Endothelial cell of umbilical vein (primary cell): ENCODE results near the gene NDUFAF2. TPM values are rescaled to one million over a fixed set of nuclear protein-coding genes. Genes with fewer than 3 reads are reported as not detected.

Source experiments
- BruUV-seq: library from RNA; stranded (reverse); fragments of 400-500 nt; replicated peaks from 2 replicates; lab custom pipeline; 2021; lab: Mats Ljungman, UMichigan
- CTCF ChIA-PET: fragments of 300-600, 350-600 bp; sonication (Branson Sonifier 250); formaldehyde crosslinking; loops from one replicate; lab custom pipeline; 2021; ENCODE audit warnings: antibody characterized with exemption, inconsistent platforms; lab: Charles Lee
- POLR2A ChIA-PET: fragments of 300-600, 350-600 bp; sonication (Branson Sonifier 250); formaldehyde crosslinking; loops from one replicate; lab custom pipeline; 2021; ENCODE audit warnings: antibody characterized with exemption, inconsistent platforms; lab: Charles Lee
- DNase-seq: peaks from one replicate; pipeline ENCODE4 v3.0.0-alpha.2; 2011; ENCODE audit warnings: low read depth, low spot score
- FAIRE-seq: peaks from 2 replicates; lab custom pipeline; 2011; peaks lifted over from hg19 to GRCh38; lab: Jason Lieb, UNC
- H2AFZ ChIP-seq: 2 replicates; pipeline ENCODE4 v1.6.0; 2012; ENCODE audit warnings: low read depth, low read length, control low read depth, inconsistent platforms
- H3K27ac ChIP-seq: 2 replicates; pipeline ENCODE4 v1.5.1; 2011; ENCODE audit warnings: low read depth, mild to moderate bottlenecking, control low read depth, low read length, moderate library complexity; ENCODE audit not compliant: insufficient read depth
- H3K27me3 ChIP-seq, 2 experiments: 2 replicates each; pipeline versions ENCODE4 v1.6.0 to v1.6.1; 2011; ENCODE audit warnings: low read length in 2 of 2, mixed read lengths in 1 of 2; ENCODE audit not compliant: control insufficient read depth in 2 of 2, insufficient read depth in 2 of 2
- H3K36me3 ChIP-seq, 2 experiments: 2 replicates in 1 of 2; 3 replicates in 1 of 2; pipeline ENCODE4 v1.5.1; 2011; ENCODE audit warnings: low read length in 2 of 2, mild to moderate bottlenecking in 1 of 2, moderate library complexity in 1 of 2; ENCODE audit not compliant: control insufficient read depth in 2 of 2, insufficient read depth in 2 of 2; ENCODE audit errors: extremely low read depth in 1 of 2
- H3K4me1 ChIP-seq: 3 replicates; pipeline ENCODE4 v1.5.1; 2011; ENCODE audit warnings: mild to moderate bottlenecking, low read length; ENCODE audit not compliant: control insufficient read depth, insufficient read depth; ENCODE audit errors: extremely low read depth
- H3K4me2 ChIP-seq: 2 replicates; pipeline ENCODE4 v1.6.1; 2011; ENCODE audit warnings: low read length, control low read depth, mixed read lengths; ENCODE audit not compliant: insufficient read depth
- H3K4me3 ChIP-seq, 3 experiments: fragments of 200-600 bp in 1 of 3; sonication (generic), shearing (Covaris generic) in 1 of 3; replicated peaks in 1 of 3; 2 replicates each; pipeline ENCODE4 v1.5.1; 2011 to 2016; ENCODE audit warnings: control low read depth in 3 of 3, low read length in 3 of 3, mild to moderate bottlenecking in 2 of 3, inconsistent platforms in 1 of 3, low read depth in 1 of 3, moderate library complexity in 1 of 3; ENCODE audit not compliant: insufficient read depth in 1 of 3
- H3K79me2 ChIP-seq: 2 replicates; pipeline ENCODE4 v1.6.0; 2012; ENCODE audit warnings: low read length, inconsistent platforms; ENCODE audit not compliant: control insufficient read depth, insufficient read depth
- H3K9ac ChIP-seq: replicated peaks from 2 replicates; pipeline ENCODE3; 2011; ENCODE audit warnings: low read length, control low read depth; ENCODE audit not compliant: insufficient read depth; ENCODE audit errors: extremely low read depth
- H3K9me1 ChIP-seq: replicated peaks from 3 replicates; pipeline ENCODE4 v1.6.0; 2011; ENCODE audit warnings: mild to moderate bottlenecking, low read length; ENCODE audit not compliant: control insufficient read depth, insufficient read depth; ENCODE audit errors: extremely low read depth
- H3K9me3 ChIP-seq: replicated peaks from 2 replicates; pipeline ENCODE4 v1.5.1; 2012; ENCODE audit warnings: low read length, inconsistent platforms; ENCODE audit not compliant: control insufficient read depth, insufficient read depth
- H4K20me1 ChIP-seq: replicated peaks from 2 replicates; pipeline ENCODE3; 2011; ENCODE audit warnings: mild to moderate bottlenecking, low read length; ENCODE audit not compliant: control insufficient read depth, insufficient read depth; ENCODE audit errors: extremely low read depth
- EZH2 ChIP-seq: IDR thresholded peaks from 2 replicates; pipeline ENCODE4 v1.6.1; 2012; ENCODE audit warnings: borderline replicate concordance, low read depth, mild to moderate bottlenecking, moderate library complexity, low read length, inconsistent platforms; ENCODE audit not compliant: severe bottlenecking
- FOS ChIP-seq: IDR thresholded peaks from 2 replicates; pipeline ENCODE4 v1.6.1; 2011; ENCODE audit warnings: mild to moderate bottlenecking, low read length, moderate library complexity, borderline replicate concordance; ENCODE audit not compliant: insufficient read depth
- GATA2 ChIP-seq: IDR thresholded peaks from 2 replicates; pipeline ENCODE4 v1.7.0; 2011; ENCODE audit warnings: low read depth, mild to moderate bottlenecking, moderate library complexity, mixed read lengths, low read length; ENCODE audit not compliant: insufficient read length, insufficient read depth
- JUN ChIP-seq: IDR thresholded peaks from 2 replicates; pipeline ENCODE4 v1.6.1; 2011; ENCODE audit warnings: borderline replicate concordance, low read depth; ENCODE audit not compliant: insufficient read length, insufficient read depth
- MYC ChIP-seq: IDR thresholded peaks from one replicate; pipeline ENCODE4 v1.6.1; 2011; ENCODE audit warnings: mild to moderate bottlenecking, low read depth, low read length
- POLR2A ChIP-seq: IDR thresholded peaks from 2 replicates; pipeline ENCODE4 v1.6.1; 2012; ENCODE audit warnings: low read depth, mild to moderate bottlenecking, control low read depth, low read length
- POLR2AphosphoS5 ChIP-seq: IDR thresholded peaks from 2 replicates; pipeline ENCODE4 v1.6.1; 2012; ENCODE audit warnings: low read depth, mild to moderate bottlenecking, control low read depth, low read length, moderate library complexity; ENCODE audit not compliant: insufficient read depth
- dilution Hi-C: fragments of 300-500 bp; cut with MboI; formaldehyde crosslinking; loops from one replicate; pipeline ENCODE4 v1.15.0; 2019; ENCODE audit warnings: low sequenced_read_pairs; ENCODE audit not compliant: extremely low pct_ligation_motif_present
- intact Hi-C: fragments of 100-400 bp; cut with micrococcal nuclease; formaldehyde crosslinking; loops from one replicate; pipeline ENCODE4 v1.10.0; 2022
- polyA plus RNA-seq, 4 experiments: library from polyadenylated mRNA; depleted of rRNA in 3 of 4; stranded (reverse) in 3 of 4; unstranded in 1 of 4; fragments of >200 nt; gene quantifications; 2 replicates each; pipeline versions ENCODE4 v1.2.1 to v1.2.3, GENCODE V29; 2011 to 2012; ENCODE audit warnings: missing spikeins in 1 of 4
- total RNA-seq: library from RNA; stranded (reverse); gene quantifications from 2 replicates; pipeline ENCODE4 v1.2.3, GENCODE V29; 2021
- TF ChIP-seq, protein P1 (sequence below), 2 donors: IDR thresholded peaks; 1 replicate in 1 of 2; 2 replicates in 1 of 2; pipeline ENCODE4 v1.5.1; 2011; ENCODE audit warnings: low read length in 2 of 2, mild to moderate bottlenecking in 2 of 2, moderate library complexity in 2 of 2, control low read depth in 1 of 2, inconsistent platforms in 1 of 2, low read depth in 1 of 2; ENCODE audit not compliant: insufficient read depth in 1 of 2; ENCODE audit errors: extremely low read depth in 1 of 2
- TF ChIP-seq, protein P2 (sequence below): IDR thresholded peaks from 2 replicates; pipeline ENCODE4 v1.6.1; 2011; ENCODE audit not compliant: insufficient read depth, insufficient read length

NDUFAF2 gene
- total and polyA plus RNA-seq, 2 donors (not counting 3 experiments of a cell fraction or from before 2014, with no cell fraction given): 10.7 to 39.9 TPM

- no peaks in the 10 kb centered on the region for H3K9me1 ChIP-seq
- no peaks in the 10 kb centered on the region for H3K79me2 ChIP-seq
- no peak overlapping the region for H2AFZ ChIP-seq
- no peak for TF ChIP-seq POLR2AphosphoS5
- no peak for TF ChIP-seq MYC
- no peak for TF ChIP-seq POLR2A
- TF ChIP-seq GATA2: no peak
- no peak overlapping the region for H3K4me2 ChIP-seq
- DNase-seq (no peak), FAIRE-seq (no peak)
- no TSS peak for BruUV-seq
- no peaks in the 10 kb centered on the region for H3K4me1 ChIP-seq
- no peaks in the 10 kb centered on the region for H3K36me3 ChIP-seq
- H4K20me1 ChIP-seq: no peaks in the 10 kb centered on the region
- no peaks in the 10 kb centered on the region for H3K9me3 ChIP-seq
- POLR2A ChIA-PET: no interaction called here
- CTCF ChIA-PET: no interaction called here
- H3K9ac ChIP-seq: no peak overlapping the region
- no peak overlapping the region for H3K4me3 ChIP-seq
- H3K27ac ChIP-seq: no peak overlapping the region
- intact Hi-C loops (loop anchor here (5.0 kb wide), 1 partner anchor 79 kb away; no protein-coding TSS in a partner anchor), dilution Hi-C loops (no loop called here)
- H3K27me3 ChIP-seq: no peaks in the 10 kb centered on the region
These were observed 238.5 kb downstream of the NDUFAF2 start for GRCh38 chr5:61183538-61183937.

GRCh38 chr5:61184708-61185107 is 239.7 kb downstream of the NDUFAF2 start:
- Histone ChIP-seq H4K20me1 (no peaks in the 10 kb centered on the region), H3K9me1 (no peaks in the 10 kb centered on the region), H3K4me3 (no peak overlapping the region), H3K4me1 (no peaks in the 10 kb centered on the region), H3K9me3 (no peaks in the 10 kb centered on the region), H2AFZ (peak overlapping the region; percentile 9), H3K36me3 (no peaks in the 10 kb centered on the region), H3K79me2 (no peaks in the 10 kb centered on the region), H3K27me3 (no peaks in the 10 kb centered on the region), H3K4me2 (no peak overlapping the region), H3K27ac (no peak overlapping the region), H3K9ac (no peak overlapping the region)
- BruUV-seq: no TSS peak
- CTCF ChIA-PET: interaction anchor here (2.1 kb wide), 1 partner anchor 9 kb away, joined by 5 read pairs; no protein-coding TSS in a partner anchor
- TF ChIP-seq EZH2 (no peak), GATA2 (no peak), FOS (no peak), POLR2AphosphoS5 (no peak), MYC (no peak), JUN (no peak)
- TF ChIP-seq, protein P1, sequence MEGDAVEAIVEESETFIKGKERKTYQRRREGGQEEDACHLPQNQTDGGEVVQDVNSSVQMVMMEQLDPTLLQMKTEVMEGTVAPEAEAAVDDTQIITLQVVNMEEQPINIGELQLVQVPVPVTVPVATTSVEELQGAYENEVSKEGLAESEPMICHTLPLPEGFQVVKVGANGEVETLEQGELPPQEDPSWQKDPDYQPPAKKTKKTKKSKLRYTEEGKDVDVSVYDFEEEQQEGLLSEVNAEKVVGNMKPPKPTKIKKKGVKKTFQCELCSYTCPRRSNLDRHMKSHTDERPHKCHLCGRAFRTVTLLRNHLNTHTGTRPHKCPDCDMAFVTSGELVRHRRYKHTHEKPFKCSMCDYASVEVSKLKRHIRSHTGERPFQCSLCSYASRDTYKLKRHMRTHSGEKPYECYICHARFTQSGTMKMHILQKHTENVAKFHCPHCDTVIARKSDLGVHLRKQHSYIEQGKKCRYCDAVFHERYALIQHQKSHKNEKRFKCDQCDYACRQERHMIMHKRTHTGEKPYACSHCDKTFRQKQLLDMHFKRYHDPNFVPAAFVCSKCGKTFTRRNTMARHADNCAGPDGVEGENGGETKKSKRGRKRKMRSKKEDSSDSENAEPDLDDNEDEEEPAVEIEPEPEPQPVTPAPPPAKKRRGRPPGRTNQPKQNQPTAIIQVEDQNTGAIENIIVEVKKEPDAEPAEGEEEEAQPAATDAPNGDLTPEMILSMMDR (IDR thresholded peaks at IDR 0.05; ENCODE audit: extremely low read depth in 1 of 2, insufficient read depth in 1 of 2, low read depth in 1 of 2, low read length in 2 of 2): no peak
- TF ChIP-seq, protein P2, sequence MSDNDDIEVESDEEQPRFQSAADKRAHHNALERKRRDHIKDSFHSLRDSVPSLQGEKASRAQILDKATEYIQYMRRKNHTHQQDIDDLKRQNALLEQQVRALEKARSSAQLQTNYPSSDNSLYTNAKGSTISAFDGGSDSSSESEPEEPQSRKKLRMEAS: no peak
- DNase-seq: no peak
- POLR2A ChIA-PET: no interaction called here
- intact Hi-C loops: loop anchor here (5.0 kb wide), 1 partner anchor 78 kb away; no protein-coding TSS in a partner anchor
- dilution Hi-C loops: no loop called here
- no peak for FAIRE-seq
